Choroid plexus epithelial cell (primary cell): Measurements from ENCODE around the gene TPCN1.

Experiments
- DNase-seq: peaks from one replicate; pipeline ENCODE4 v3.0.0-alpha.2; 2010; ENCODE audit warnings: low read depth
- H3K4me3 ChIP-seq: 2 replicates; pipeline ENCODE4 v1.5.1; 2011; ENCODE audit warnings: low read depth, mild to moderate bottlenecking, control low read depth, low read length, moderate library complexity
- CTCF ChIP-seq: conservative IDR thresholded peaks from 2 replicates; pipeline ENCODE4 v1.5.1; 2011; ENCODE audit warnings: low read depth, mild to moderate bottlenecking, control low read depth, inconsistent platforms, low read length, moderate library complexity

TPCN1 gene

GRCh38 chr12:113236539-113237399, 15.5 kb downstream of the TPCN1 start:
- H3K4me3 ChIP-seq = no peak overlapping the region
- TF ChIP-seq CTCF = no peak
- no peak for DNase-seq

GRCh38 chr12:113237748-113238147, 16.5 kb downstream of the TPCN1 start:
- no peak overlapping the region for H3K4me3 ChIP-seq
- DNase-seq = no peak

GRCh38 chr12:113238309-113238708, 17.0 kb downstream of the TPCN1 start:
- H3K4me3 ChIP-seq = no peak overlapping the region
- no peak for DNase-seq
- no peak for TF ChIP-seq CTCF

More at GRCh38 chr12:113237748-113238147, 16.5 kb downstream of the TPCN1 start:
- TF ChIP-seq CTCF = no peak

- no peak overlapping the region for H3K4me3 ChIP-seq
- no peak for TF ChIP-seq CTCF
- no peak for DNase-seq
Observed at GRCh38 chr12:113239288-113239771, 18.1 kb downstream of the TPCN1 start.

GRCh38 chr12:113239811-113240331, 18.6 kb downstream of the TPCN1 start:
- no peak overlapping the region for H3K4me3 ChIP-seq
- DNase-seq = no peak
- TF ChIP-seq CTCF = no peak

GRCh38 chr12:113240395-113240794, 19.1 kb downstream of the TPCN1 start:
- H3K4me3 ChIP-seq = no peak overlapping the region
- TF ChIP-seq CTCF = no peak
- no peak for DNase-seq
